NCI-H1092 (cell line): ENCODE data around the gene KCND2.
"Not testable (repeated sequence)": the region's sequence is repeated elsewhere in the genome, so short reads cannot be mapped to it uniquely, and the experiment has no call there.

Experiments
- DNase-seq: peaks from one replicate; lab custom pipeline; 2025; lab: John Stamatoyannopoulos, UW

Gene KCND2

DNA sequence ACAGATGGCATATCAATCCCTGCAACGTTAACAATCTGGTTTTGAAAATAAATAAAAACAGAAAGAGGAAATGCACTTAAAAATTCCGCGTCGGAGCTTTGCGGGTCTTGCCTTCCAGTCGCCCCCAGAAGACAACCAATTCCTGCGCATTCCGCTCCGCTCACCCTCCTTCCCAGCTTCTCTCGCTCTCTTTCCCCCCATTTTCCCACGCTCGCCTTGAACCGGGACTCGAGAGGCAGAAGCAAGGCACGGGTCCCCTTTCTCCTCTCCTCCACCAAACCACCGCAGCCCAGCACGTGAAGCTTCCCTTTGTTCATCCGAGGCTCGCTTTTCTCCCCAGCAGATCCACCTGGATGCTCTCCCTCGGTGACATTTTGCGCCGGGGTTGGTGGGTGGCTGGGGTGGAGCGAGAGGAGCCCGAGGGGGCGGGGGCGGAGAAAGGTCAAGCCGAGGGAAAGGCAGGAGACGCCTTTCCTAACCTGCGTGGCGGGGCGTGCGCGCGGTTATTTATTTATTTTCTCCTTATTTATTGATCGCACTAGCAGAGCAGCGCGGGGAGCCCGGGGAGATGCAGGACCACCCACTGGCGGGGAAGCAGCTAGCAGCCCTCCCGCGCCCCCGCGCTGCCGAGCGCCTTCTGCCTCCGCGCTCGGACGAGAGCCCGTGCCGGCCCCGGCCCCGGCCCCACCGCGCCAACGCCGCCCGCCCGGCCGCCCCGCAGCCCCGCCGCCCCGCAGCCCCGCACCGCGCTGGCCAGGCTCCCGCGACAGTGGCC lies at the start of gene KCND2:
Gene KCND2 (plus strand): TSS at position 475 of the 775 bp plus-strand sequence.
- DNase-seq: peak; percentile 53

DNA sequence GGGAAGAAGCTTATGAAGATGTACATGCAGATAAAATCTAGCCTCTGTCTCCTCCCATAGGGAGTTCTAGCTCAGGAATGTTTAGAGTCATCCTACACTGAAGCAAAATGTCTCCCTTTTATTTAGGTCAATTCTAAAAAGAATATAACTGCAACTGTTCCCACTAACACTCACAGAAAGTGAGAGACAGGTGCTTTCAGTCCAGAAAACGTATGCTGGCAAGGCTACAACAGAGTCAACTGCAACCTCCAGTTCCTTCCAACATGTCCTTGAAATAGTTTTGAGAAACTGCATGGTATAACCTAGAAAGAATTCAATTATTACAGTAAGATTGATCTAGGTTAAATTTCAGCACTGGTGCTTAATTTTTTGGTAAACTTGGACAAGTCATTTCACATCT lies 46.8 kb upstream of the KCND2 start:
- DNase-seq: no peak

DNA sequence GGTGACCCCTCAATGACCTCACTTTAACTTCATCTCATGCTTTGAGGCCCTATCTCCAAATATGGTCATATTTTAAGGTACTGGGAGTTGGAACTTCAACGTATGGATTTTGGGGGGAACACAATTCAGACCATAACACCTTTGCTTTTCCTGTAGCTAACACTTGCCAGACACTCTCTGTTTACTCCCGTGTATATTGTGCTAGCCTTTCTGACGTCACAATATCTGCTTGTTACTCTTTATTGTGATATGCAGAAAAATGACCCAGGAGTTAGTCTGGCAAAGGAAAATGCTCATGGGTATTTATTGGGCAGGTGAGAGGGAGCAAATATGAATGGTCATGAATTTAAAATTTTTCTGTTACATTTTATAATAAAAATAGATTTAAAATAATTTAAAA lies 45.7 kb upstream of the KCND2 start:
- no peak for DNase-seq

DNA sequence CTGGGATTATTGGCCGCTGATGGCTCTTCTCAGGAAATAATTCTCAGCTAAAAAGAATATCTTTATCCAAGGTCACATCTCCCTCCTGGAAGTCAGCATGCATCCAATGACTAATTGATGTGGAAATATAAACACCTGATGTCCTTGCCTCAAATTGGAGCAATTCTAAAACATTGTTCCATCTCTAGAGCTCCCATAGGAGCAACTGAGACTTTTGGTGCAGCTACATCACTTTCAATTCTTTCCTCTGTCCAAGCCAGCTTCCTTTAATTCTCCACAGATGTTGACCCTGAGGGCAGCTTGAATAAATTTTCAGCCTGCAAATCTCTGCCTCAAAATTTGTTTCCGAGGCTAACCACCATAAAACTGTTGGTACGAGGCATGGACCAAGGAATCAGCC lies 43.9 kb upstream of the KCND2 start:
- DNase-seq: no peak

DNA sequence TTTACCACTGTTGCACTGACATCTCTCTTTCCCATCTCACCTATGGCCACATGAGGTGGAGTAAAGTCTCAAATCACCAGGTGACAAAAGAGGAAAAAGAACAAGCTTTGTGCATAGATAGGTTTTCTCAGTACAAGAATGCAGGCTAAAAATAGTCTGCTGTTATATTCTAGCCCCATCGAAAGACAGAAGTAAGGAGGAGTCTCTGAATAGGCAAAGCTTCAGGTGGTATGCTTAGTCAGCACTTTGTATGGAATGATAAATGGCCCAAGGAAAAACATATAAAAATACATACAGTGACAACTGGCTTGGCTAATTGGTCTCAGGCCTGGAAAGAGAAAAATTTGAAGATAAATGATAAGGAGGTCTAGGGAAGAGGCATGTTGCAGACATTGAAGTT lies 39.6 kb upstream of the KCND2 start:
- DNase-seq: no peak

DNA sequence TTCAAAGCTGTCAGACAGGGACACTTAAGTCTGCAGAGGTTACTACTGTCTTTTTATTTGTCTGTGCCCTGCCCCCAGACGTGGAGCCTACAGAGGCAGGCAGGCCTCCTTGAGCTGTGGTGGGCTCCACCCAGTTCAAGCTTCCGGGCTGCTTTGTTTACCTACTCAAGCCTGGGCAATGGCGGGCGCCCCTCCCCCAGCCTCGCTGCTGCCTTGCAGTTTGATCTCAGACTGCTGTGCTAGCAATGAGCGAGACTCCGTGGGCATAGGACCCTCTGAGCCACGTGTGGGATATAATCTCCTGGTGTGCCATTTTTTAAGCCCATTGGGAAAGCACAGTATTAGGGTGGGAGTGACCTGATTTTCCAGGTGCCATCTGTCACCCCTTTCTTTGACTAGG lies 32.6 kb upstream of the KCND2 start:
- DNase-seq: not testable (repeated sequence)

DNA sequence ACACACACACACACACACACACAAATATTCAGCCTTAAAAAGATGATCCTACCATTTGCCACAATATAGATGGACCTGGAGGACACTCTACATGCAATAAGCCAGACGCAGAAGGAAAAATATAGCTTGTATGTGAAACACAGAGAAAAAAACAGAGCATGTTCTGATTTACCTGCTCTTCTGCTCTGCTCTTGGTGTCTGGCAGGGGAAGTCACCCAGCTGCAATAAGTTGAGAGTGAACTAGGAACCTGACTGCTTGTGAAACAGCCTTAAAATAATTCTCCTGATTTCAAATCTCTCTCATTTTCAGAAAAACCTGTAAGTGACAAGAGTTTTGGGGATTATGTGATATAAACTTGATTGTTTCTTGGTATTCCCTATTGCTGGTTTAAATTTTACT lies 31.0 kb upstream of the KCND2 start:
- no peak for DNase-seq

DNA sequence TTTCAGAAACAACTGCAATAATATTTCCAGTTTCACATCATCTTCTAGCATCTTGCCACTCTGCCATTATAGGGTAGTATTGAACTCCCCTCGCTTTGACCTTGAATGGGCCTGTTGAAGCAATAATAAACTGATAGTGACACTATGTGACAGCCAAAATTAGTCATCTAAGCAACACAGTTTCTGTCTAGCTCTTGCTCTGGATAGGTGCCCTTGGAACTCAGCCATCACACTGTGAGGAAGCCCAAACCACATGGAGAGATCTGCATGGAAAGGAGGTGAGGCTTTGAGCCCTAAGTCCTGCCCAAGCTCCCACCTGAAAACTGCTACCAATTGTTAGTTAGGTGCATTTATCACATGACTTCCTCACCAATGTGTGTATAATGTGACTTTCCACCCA lies 18.1 kb upstream of the KCND2 start:
- DNase-seq: no peak

DNA sequence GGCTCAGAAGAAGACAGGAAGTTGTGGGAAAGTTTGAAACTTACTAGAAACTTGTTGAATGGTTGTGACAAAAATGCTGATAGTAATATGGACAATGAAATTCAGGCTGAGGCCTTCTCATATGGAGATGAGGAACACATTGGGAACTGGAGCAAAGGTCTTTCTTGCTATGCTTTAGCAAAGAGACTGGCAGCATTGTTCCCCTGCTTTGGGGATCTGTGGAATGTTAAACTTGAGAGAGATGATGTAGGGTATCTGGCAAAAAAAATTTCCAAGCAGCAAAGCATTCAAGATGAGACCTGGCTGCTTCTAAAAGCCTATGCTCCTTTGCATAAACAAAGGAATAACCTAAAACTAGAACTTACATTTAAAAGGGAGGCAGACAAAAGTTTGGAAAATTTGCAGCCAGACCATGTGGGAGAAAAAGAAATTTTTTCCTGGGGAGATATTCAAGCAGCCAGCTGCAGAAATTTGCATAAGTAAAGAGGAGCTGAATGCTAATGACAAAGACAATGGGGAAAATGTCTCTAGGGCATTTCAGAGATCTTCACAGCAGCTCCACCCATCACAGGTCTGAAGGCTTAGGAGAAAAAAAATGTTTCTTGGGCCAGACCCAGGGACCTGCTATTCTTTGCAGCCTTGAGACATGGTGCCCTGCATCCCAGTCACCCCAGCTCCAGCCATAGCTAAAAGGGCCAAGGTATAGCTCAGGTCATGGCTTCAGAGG lies 16.5 kb upstream of the KCND2 start:
- DNase-seq: no peak

DNA sequence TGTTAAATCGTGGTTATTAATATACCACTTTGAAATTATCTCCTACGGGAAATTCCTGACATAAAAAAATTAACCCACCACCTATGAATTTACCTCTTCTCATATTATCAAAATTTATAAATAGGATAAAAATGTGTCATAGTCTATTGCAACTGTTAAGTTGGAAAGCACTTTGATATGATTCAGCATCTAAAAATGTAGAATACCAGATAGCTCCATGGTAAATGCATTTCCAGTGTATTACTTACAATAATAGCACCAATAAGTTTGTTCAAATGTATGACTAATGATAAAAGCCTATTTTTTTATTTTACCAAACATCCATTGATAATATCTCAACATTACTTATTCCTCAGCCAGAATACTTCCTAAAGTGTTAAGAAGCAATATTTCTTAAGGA lies 13.6 kb upstream of the KCND2 start:
- no peak for DNase-seq

DNA sequence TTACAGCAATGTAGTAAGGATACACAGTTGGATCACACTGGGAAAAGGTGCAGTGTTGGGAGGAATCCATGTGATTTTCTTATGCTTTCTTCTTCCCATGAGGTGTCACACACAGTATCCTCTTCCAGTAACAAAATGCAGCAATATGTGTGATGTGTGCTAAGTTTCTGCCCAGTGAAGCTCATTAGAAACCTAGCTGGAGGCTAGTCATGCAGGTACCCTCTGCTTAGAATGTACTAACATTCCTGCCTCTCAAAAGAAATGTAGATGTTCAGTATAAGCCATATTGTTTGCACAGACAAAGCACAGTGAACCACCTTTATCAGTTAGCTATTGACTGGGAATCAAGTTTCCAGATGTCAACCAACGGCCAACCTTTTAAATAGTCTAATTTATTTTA lies 12.9 kb upstream of the KCND2 start:
- DNase-seq: no peak

DNA sequence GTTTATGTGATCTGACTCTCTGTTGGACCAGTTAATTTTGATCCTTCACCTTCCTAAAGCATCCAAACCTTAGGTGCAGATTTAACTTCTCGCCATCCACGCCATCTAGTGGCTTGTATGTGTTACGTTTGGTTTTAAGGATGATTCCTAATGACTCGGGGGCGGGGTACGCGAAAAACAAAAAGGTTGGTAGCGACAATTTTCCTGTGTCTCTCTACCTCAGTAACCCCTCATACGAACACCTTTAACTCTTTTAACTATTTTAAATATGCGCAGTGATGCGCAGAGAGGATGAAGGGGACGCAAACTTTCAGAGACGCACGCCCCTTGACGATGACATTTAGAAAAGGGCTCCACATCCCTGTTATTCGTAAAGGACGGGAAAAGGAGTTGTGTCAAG lies 714 bp upstream of the KCND2 start:
- peak; percentile 68 for DNase-seq

DNA sequence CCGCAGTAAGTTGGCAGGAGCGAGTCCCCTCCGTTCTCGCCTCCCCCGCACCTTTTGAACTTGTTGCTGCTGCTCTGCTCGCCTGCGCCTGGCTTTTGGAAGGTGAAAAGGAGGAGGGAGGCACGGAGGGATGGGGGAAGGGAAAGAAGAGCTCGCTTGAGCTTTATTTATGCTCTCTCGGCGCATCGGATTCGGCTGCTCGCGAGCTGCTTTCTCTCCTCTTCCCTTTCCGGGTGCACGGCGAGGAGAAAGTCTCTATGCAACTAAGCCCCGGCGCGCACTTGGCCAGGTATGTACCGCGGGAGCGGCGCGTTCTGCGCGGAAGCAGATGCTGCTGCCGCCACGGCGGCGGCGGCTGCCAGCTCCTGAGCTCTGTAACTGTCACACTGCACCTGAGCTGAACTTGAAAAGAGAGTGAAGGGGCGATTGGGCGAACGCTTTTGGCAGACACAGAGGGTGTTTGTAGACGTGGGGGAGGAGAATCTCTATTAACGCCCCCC lies 551 bp downstream of the KCND2 start:
- peak; percentile 73 for DNase-seq

DNA sequence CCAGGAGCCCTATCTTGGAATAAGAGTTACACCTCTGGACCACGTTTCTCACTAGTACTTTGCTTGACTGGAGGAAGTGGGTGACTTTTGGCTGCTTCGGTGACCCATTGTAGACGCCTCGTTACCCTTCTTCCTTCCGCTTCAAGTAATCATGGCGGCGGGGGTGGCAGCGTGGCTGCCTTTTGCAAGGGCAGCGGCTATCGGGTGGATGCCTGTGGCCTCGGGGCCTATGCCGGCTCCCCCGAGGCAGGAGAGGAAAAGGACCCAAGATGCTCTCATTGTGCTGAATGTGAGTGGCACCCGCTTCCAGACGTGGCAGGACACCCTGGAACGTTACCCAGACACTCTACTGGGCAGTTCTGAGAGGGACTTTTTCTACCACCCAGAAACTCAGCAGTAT lies 1.5 kb downstream of the KCND2 start:
- no peak for DNase-seq

DNA sequence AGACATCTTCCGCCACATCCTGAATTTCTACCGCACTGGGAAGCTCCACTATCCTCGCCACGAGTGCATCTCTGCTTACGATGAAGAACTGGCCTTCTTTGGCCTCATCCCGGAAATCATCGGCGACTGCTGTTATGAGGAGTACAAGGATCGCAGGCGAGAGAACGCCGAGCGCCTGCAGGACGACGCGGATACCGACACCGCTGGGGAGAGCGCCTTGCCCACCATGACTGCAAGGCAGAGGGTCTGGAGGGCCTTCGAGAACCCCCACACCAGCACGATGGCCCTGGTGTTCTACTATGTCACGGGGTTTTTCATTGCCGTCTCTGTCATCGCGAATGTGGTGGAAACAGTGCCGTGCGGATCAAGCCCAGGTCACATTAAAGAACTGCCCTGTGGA lies 1.9 kb downstream of the KCND2 start:
- DNase-seq: no peak

DNA sequence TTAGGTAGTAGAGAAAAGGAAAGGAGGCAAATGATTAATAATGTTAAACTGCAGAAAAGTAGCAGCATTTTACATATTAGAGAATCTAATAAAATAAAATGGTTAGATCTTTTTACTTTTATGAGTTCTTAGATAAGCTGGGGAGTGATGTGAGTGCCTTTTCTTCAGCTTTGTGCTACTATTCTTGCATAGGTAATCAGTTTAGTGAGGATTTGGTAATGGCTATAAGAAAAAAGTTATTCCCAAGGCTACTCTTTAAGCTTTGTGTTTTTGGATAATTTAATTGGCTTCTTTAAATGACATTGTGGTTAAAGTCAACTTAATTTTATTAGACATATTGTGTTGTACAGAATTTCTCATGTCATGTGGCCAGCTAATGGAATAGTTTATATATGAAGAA lies 3.7 kb downstream of the KCND2 start:
- DNase-seq: no peak

DNA sequence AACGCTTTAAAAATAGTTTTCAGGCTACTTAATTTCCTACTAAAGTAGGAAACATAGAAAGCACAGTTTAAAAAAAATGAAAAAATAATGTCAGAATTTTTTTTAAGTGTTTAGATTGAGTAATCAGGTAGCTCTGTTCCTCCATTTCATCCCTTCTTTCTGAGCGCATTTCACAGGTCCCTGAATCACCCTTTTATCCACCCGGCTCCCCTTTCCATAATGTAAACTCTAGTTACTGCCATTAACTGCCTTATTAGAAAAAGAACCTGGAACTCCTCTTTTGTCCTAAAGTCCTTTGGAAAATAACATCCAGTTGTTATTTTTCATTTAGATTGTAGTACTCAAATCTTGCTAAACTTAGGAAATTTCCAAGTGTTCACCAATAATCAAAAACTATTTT lies 5.8 kb downstream of the KCND2 start:
- DNase-seq: no peak

DNA sequence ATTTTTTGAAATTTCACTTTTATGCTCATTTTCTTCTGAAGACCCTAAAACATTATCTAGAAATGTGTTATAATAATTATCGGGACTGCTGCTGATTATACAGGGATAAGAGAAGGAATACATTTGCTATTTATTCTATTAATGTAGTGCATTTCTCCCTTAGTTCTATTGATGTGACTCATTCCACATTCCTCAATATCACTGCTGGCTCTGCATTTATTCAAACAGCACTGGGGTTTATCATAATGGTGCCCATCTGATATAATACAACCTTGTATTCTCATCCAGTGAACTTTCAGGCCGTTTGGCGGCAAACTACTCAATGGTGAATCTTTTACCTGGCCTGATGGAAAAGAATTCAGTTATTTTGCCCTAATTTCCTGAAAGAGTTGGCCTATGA lies 7.8 kb downstream of the KCND2 start:
- no peak for DNase-seq

DNA sequence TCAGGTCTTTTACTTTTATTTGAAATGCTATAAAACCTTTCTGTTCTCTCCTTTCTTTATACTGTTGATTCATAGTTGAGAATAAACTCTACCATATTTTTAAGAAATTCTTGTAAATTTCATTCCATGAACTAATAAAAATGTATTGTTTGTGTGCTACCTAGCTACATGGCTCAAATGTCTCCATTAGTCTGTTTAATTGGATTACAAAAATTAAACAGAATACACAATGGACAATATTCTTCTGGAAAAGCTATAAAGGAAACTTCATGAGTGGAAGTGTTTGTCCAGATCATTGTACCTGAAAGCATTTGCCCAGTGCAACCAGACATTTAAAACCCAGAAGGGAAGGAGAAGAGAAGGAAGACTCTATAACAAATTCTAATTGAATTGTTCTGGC lies 20.1 kb downstream of the KCND2 start:
- no peak for DNase-seq

DNA sequence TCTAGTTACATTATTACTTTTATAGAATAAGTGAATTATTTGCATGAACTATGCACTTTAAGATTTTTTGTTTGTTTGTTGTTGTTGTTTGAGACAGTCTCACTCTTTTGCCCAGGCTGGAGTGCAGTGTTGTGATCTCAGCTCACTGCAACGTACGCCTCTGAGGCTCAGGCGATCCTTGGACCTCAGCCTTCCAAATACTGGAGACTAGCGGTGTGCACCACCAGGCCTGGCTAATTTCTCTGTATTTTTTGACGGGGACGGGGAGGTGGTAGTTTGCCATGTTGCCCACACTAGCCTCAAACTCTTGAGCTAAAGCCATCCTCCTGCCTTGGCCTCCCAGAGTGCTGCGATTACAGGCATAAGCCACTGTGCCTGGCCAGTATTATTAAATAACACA lies 29.2 kb downstream of the KCND2 start:
- DNase-seq: no peak

DNA sequence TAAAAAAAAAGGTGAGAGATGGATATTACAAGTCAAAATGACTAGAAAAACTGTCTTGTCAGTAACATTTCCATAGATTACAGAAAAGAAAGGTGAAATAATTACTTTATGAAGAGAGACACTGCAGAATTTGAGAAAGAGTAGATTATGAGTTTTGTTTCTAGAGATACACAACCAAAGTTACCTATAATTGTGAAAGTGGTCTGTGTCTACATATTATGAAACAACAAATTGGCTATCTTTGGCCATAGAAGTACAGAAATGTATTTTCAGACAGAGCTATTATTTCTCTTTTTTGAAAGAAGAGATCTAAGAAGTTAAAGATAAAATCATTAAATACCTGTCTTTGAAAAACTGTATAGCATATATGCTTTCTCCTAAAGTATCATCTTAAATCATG lies 30.1 kb downstream of the KCND2 start:
- no peak for DNase-seq

DNA sequence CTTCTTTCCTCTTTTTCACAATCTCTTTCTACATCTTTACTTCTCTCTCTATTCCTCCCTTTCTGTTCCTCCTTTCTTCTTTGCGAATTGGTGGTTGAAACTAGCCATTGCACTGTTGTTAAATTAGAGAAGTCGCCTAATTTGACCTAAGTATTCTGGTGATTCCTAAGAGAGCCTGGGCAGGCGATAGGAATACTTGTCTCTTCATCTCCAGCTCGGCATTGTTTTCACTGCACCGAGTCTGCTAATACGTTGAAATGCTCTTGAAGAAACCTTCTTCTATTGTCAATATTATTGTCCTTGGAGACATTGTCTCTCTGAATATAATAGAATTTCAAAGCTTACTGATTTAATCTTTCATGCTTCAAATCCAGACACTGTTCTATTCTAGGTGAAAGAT lies 31.7 kb downstream of the KCND2 start:
- no peak for DNase-seq

DNA sequence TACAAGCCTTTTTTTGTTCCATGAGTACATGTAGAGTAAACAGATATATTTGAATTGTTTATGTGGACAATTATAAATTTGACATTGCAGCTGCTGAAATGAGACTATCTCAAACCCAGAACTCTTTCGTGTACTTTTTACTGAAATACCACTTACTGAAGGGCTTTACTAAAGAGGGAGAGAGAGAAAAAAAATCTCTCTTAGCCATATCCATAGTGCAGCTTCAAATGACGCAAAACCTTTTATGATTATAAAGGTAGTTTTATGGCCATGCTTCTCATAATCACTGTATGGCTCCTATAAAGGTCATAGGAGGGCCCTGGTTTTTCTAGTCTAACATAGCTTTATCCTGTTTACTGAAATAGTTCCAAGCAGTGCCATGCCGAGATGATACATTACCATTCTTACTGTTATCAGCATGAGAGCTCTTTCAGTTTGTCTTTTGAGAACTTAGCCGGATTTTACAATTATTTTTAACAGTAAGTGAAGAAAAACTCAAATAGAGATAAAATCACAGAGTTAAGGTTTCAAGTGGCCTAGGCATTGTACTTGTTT lies 35.1 kb downstream of the KCND2 start:
- DNase-seq: no peak
